ENCODE results near the gene LBP.

GRCh38 chr20:38421915-38422314 is 75.6 kb downstream of the LBP start:
- TF ChIP-seq GATA3 (IDR thresholded peaks at IDR 0.05; ENCODE audit: low read depth, low read length) (no peak), GATA2 (IDR thresholded peaks at IDR 0.05; ENCODE audit: low read depth, low read length) (no peak)
